HepG2 (cell line): Measurements from ENCODE around the gene RNF168. TPM values are rescaled to one million over a fixed set of nuclear protein-coding genes. Genes with fewer than 3 reads are reported as not detected.

Experiments used
- ARNTL ChIP-seq: sonication (generic); formaldehyde crosslinking; IDR thresholded peaks from 2 replicates; pipeline ENCODE4 v1.4.0; 2020; ENCODE audit warnings: mild to moderate bottlenecking, missing genetic modification reagents
- ATF3 ChIP-seq: sonication (generic); formaldehyde crosslinking; IDR thresholded peaks from 2 replicates; pipeline ENCODE4 v1.4.0; 2020; ENCODE audit warnings: missing genetic modification reagents
- BRCA1 ChIP-seq: sonication (generic); formaldehyde crosslinking; IDR thresholded peaks from 2 replicates; pipeline ENCODE4 v1.4.0; 2020; ENCODE audit warnings: missing genetic modification reagents
- EEA1 ChIP-seq: sonication (generic); formaldehyde crosslinking; IDR thresholded peaks from 2 replicates; pipeline ENCODE4 v1.5.1; 2020; ENCODE audit warnings: mild to moderate bottlenecking, missing genetic modification reagents, borderline replicate concordance
- ETV6 ChIP-seq: sonication (generic); formaldehyde crosslinking; conservative IDR thresholded peaks from 2 replicates; pipeline ENCODE4 v1.4.0; 2020; ENCODE audit warnings: missing genetic modification reagents
- GZF1 ChIP-seq: sonication (generic); formaldehyde crosslinking; IDR thresholded peaks from 2 replicates; pipeline ENCODE4 v1.5.1; 2020; ENCODE audit warnings: mild to moderate bottlenecking, missing genetic modification reagents
- HOXA7 ChIP-seq: sonication (generic); formaldehyde crosslinking; IDR thresholded peaks from 2 replicates; pipeline ENCODE4 v1.8.1; 2022; ENCODE audit warnings: mild to moderate bottlenecking, missing genetic modification reagents, moderate library complexity
- HOXD1 ChIP-seq: sonication (generic); formaldehyde crosslinking; IDR thresholded peaks from 2 replicates; pipeline ENCODE4 v1.5.0; 2020; ENCODE audit warnings: missing genetic modification reagents
- MXD1 ChIP-seq: sonication (generic); formaldehyde crosslinking; IDR thresholded peaks from 2 replicates; pipeline ENCODE4 v1.4.0; 2020; ENCODE audit warnings: mild to moderate bottlenecking, missing genetic modification reagents
- NBN ChIP-seq: fragments of 450-650 bp; conservative IDR thresholded peaks from 2 replicates; pipeline ENCODE4 v1.6.1; 2017
- NR0B2 ChIP-seq: sonication (generic); formaldehyde crosslinking; IDR thresholded peaks from 2 replicates; pipeline ENCODE4 v1.4.0; 2020; ENCODE audit warnings: mild to moderate bottlenecking, missing genetic modification reagents
- POLR2A ChIP-seq, 2 experiments: IDR thresholded peaks; 2 replicates each; pipeline ENCODE4 v1.6.1; 2011; ENCODE audit warnings: low read depth in 2 of 2, low read length in 2 of 2, mild to moderate bottlenecking in 1 of 2, moderate library complexity in 1 of 2; ENCODE audit not compliant: insufficient read depth in 1 of 2
- POLR2AphosphoS5 ChIP-seq: IDR thresholded peaks from 2 replicates; pipeline ENCODE4 v1.6.1; 2012; ENCODE audit warnings: low read depth, low read length
- SRY ChIP-seq: sonication (generic); formaldehyde crosslinking; IDR thresholded peaks from 2 replicates; pipeline ENCODE4 v1.8.0; 2022; ENCODE audit warnings: mild to moderate bottlenecking, missing genetic modification reagents
- SSRP1 ChIP-seq: IDR thresholded peaks from 2 replicates; pipeline ENCODE4 v1.6.1; 2016; ENCODE audit warnings: control low read depth
- TAF1 ChIP-seq: sonication (generic); formaldehyde crosslinking; IDR thresholded peaks from 2 replicates; pipeline ENCODE4 v1.4.0; 2020; ENCODE audit warnings: missing genetic modification reagents
- TBL1XR1 ChIP-seq: fragments of 150-350 bp; IDR thresholded peaks from 2 replicates; pipeline ENCODE4 v1.6.1; 2014; ENCODE audit warnings: borderline replicate concordance, low read length; ENCODE audit not compliant: partially characterized antibody
- TEAD3 ChIP-seq: optimal IDR thresholded peaks from 2 replicates; pipeline ENCODE3; 2016; ENCODE audit warnings: borderline replicate concordance
- THRA ChIP-seq: sonication (generic); formaldehyde crosslinking; IDR thresholded peaks from 2 replicates; pipeline ENCODE4 v1.4.0; 2020; ENCODE audit warnings: missing genetic modification reagents, borderline replicate concordance
- U2AF1 ChIP-seq: fragments of 200-400 bp; formaldehyde crosslinking; optimal IDR thresholded peaks from 2 replicates; pipeline ENCODE3; 2017; ENCODE audit warnings: mild to moderate bottlenecking, low read depth, low read length
- ZBTB1 ChIP-seq: sonication (generic); formaldehyde crosslinking; IDR thresholded peaks from 2 replicates; pipeline ENCODE4 v1.4.0; 2020; ENCODE audit warnings: missing genetic modification reagents, borderline replicate concordance
- ZNF136 ChIP-seq: sonication (generic); formaldehyde crosslinking; IDR thresholded peaks from 2 replicates; pipeline ENCODE4 v1.8.1; 2022; ENCODE audit warnings: low read depth, mild to moderate bottlenecking, moderate library complexity, missing genetic modification reagents
- ZNF235 ChIP-seq: sonication (generic); formaldehyde crosslinking; IDR thresholded peaks from 2 replicates; pipeline ENCODE4 v1.8.1; 2023; ENCODE audit warnings: mild to moderate bottlenecking, missing genetic modification reagents, borderline replicate concordance
- ZNF317 ChIP-seq: sonication (generic); formaldehyde crosslinking; IDR thresholded peaks from 2 replicates; pipeline ENCODE4 v1.5.0; 2020; ENCODE audit warnings: mild to moderate bottlenecking, missing genetic modification reagents
- ZNF484 ChIP-seq: sonication (generic); formaldehyde crosslinking; IDR thresholded peaks from 2 replicates; pipeline ENCODE4 v1.5.1; 2020; ENCODE audit warnings: mild to moderate bottlenecking, low read depth, missing genetic modification reagents, borderline replicate concordance
- ZNF549 ChIP-seq: sonication (generic); formaldehyde crosslinking; IDR thresholded peaks from 2 replicates; pipeline ENCODE4 v1.5.0; 2020; ENCODE audit warnings: missing genetic modification reagents
- ZNF567 ChIP-seq: sonication (generic); formaldehyde crosslinking; IDR thresholded peaks from 2 replicates; pipeline ENCODE4 v1.8.1; 2023; ENCODE audit warnings: mild to moderate bottlenecking, missing genetic modification reagents, borderline replicate concordance
- ZNF660 ChIP-seq: sonication (generic); formaldehyde crosslinking; IDR thresholded peaks from 2 replicates; pipeline ENCODE4 v1.5.1; 2020; ENCODE audit warnings: mild to moderate bottlenecking, low read depth, missing genetic modification reagents, borderline replicate concordance
- ZNF709 ChIP-seq: sonication (generic); formaldehyde crosslinking; IDR thresholded peaks from 2 replicates; pipeline ENCODE4 v1.5.0; 2020; ENCODE audit warnings: mild to moderate bottlenecking, missing genetic modification reagents
- ZSCAN9 ChIP-seq: IDR thresholded peaks from 2 replicates; pipeline ENCODE4 v1.6.1; 2016; ENCODE audit warnings: borderline replicate concordance
- polyA plus RNA-seq, 8 experiments: library from polyadenylated mRNA; depleted of rRNA in 3 of 8; stranded (reverse) in 7 of 8; unstranded in 1 of 8; fragments of >200 nt; fragmentation: Illumina TruSeq in 4 of 8; extraction: Trizol in 4 of 8; gene quantifications; 2 replicates each; pipeline versions ENCODE4 v1.2.1 to v1.2.3, GENCODE V29; 2011 to 2016; ENCODE audit warnings: low read depth in 4 of 8, missing spikeins in 1 of 8, mixed read lengths in 1 of 8; ENCODE audit not compliant: insufficient read depth in 1 of 8
- total RNA-seq, 5 experiments: library from RNA; depleted of rRNA; stranded (reverse); fragments of >200 nt; fragmentation: Illumina TruSeq; extraction: Trizol; gene quantifications; 2 replicates each; pipeline ENCODE4 v1.2.3, GENCODE V29; 2016; ENCODE audit warnings: low read depth in 1 of 5

The RNF168 gene
- total and polyA plus RNA-seq, 2 of the 13 experiments (the other 11 are each of a cell fraction or from before 2014, with no cell fraction given): 3.7 to 22.9 TPM

GRCh38 chr3:196503196-196504076 is at the start of gene RNF168 (continued):
- peak; percentile 19 for TF ChIP-seq THRA (CRISPR knock-in tag)
- TF ChIP-seq ZBTB1 (CRISPR knock-in tag): no peak
- no peak for TF ChIP-seq MXD1 (CRISPR knock-in tag)
- TF ChIP-seq ZNF709: peak; percentile 70; the same call in 1 of the 2 replicates
- peak; percentile 64; the same call in 1 of the 2 replicates for TF ChIP-seq HOXD1
- TF ChIP-seq HOXA7 (CRISPR knock-in tag): no peak
- TF ChIP-seq SSRP1: no peak
- TF ChIP-seq ZSCAN9 (CRISPR knock-in tag): no peak; the same call in 1 of the 2 replicates
- TF ChIP-seq ARNTL (CRISPR knock-in tag): no peak
- TF ChIP-seq ZNF317: no peak
- no peak for TF ChIP-seq NR0B2 (CRISPR knock-in tag)
- peak; percentile 42 for TF ChIP-seq TEAD3 (CRISPR knock-in tag)
- no peak; the same call in 1 of the 2 replicates for TF ChIP-seq EEA1
- TF ChIP-seq POLR2AphosphoS5: peak; percentile 85
- no peak; the same call in 1 of the 2 replicates for TF ChIP-seq ZNF660 (CRISPR knock-in tag)
- no peak for TF ChIP-seq U2AF1
- no peak for TF ChIP-seq ZNF484 (CRISPR knock-in tag)
- TF ChIP-seq TBL1XR1: no peak
- TF ChIP-seq GZF1: no peak
- 0 out of 2 replicates have a peak, but pooled peaks have one; percentile 35 for TF ChIP-seq BRCA1 (CRISPR knock-in tag)
- TF ChIP-seq ZNF567: no peak
- no peak for TF ChIP-seq ZNF235 (CRISPR knock-in tag)
- peak; percentile 89 to 94 for TF ChIP-seq POLR2A (IDR thresholded peaks at IDR 0.05; ENCODE audit: insufficient read depth in 1 of 2, low read depth in 2 of 2, low read length in 2 of 2)
- TF ChIP-seq TAF1 (CRISPR knock-in tag): peak; percentile 92
- TF ChIP-seq ATF3 (CRISPR knock-in tag): no peak
- no peak for TF ChIP-seq ZNF549
- TF ChIP-seq NBN: no peak
- TF ChIP-seq ZNF136 (CRISPR knock-in tag): 0 out of 2 replicates have a peak, but pooled peaks have one; percentile 34
- peak; percentile 65 for TF ChIP-seq SRY (CRISPR knock-in tag)
- no peak for TF ChIP-seq ETV6
